Prostate gland (tissue), 2 donors: ENCODE data around the gene SRSF3.

Experiments
- CTCF ChIP-seq, 4 experiments: fragments of 200-600 bp in 2 of 4; fragments of 450-650 bp in 2 of 4; sonication (generic) in 2 of 4; IDR thresholded peaks; 1 replicate in 3 of 4; 2 replicates in 1 of 4; pipeline ENCODE4 v1.5.1; 2016 to 2019; ENCODE audit warnings: antibody characterized with exemption in 4 of 4, mild to moderate bottlenecking in 2 of 4, moderate library complexity in 2 of 4
- POLR2A ChIP-seq: fragments of 450-650 bp; IDR thresholded peaks from one replicate; pipeline ENCODE4 v1.6.1; 2016; ENCODE audit warnings: antibody characterized with exemption, mild to moderate bottlenecking
- POLR2AphosphoS5 ChIP-seq: sonication (generic); formaldehyde crosslinking; IDR thresholded peaks from one replicate; pipeline ENCODE4 v1.6.1; 2017; ENCODE audit warnings: antibody characterized with exemption

- TF ChIP-seq CTCF (IDR thresholded peaks at IDR 0.05) (no peak), POLR2A (no peak), POLR2AphosphoS5 (no peak)
These were observed 31.2 kb downstream of the SRSF3 start for GRCh38 chr6:36625158-36625919.
